Left forelimb (tissue), 1 donor: Measurements from ENCODE around the gene NOS1AP.

Experiments used
- DNase-seq: peaks from one replicate; pipeline ENCODE4 v3.0.0-alpha.2; 2018; ENCODE audit warnings: low spot score

NOS1AP gene

GRCh38 chr1:162300057-162300917 lies 230.8 kb downstream of the NOS1AP start:
- DNase-seq, result no peak

- DNase-seq, result no peak
Measured at GRCh38 chr1:162301696-162302095, 232.2 kb downstream of the NOS1AP start.

- DNase-seq, result no peak
Measured at GRCh38 chr1:162302306-162303003, 233.0 kb downstream of the NOS1AP start.

GRCh38 chr1:162303004-162303344 lies 233.5 kb downstream of the NOS1AP start:
- no peak for DNase-seq

- DNase-seq, result no peak
Measured at GRCh38 chr1:162304736-162305135, 235.2 kb downstream of the NOS1AP start.

- DNase-seq, result no peak
Measured at GRCh38 chr1:162305969-162306368, 236.5 kb downstream of the NOS1AP start.

- no peak for DNase-seq
Measured at GRCh38 chr1:162310337-162310736, 240.8 kb downstream of the NOS1AP start.

- no peak for DNase-seq
Measured at GRCh38 chr1:162314206-162314605, 244.7 kb downstream of the NOS1AP start.

GRCh38 chr1:162315673-162316072 lies 246.2 kb downstream of the NOS1AP start:
- DNase-seq, result no peak

- no peak for DNase-seq
Measured at GRCh38 chr1:162316187-162316586, 246.7 kb downstream of the NOS1AP start.

GRCh38 chr1:162317621-162318020 lies 248.1 kb downstream of the NOS1AP start:
- DNase-seq, result no peak

- no peak for DNase-seq
Measured at GRCh38 chr1:162319493-162320175, 250.1 kb downstream of the NOS1AP start.

GRCh38 chr1:162321809-162322422 lies 252.4 kb downstream of the NOS1AP start:
- no peak for DNase-seq

- no peak for DNase-seq
Measured at GRCh38 chr1:162323023-162323422, 253.5 kb downstream of the NOS1AP start.

GRCh38 chr1:162324396-162324795 lies 254.9 kb downstream of the NOS1AP start:
- no peak for DNase-seq

- DNase-seq, result no peak
Measured at GRCh38 chr1:162326559-162326958, 257.1 kb downstream of the NOS1AP start.

- no peak for DNase-seq
Measured at GRCh38 chr1:162327144-162327787, 257.8 kb downstream of the NOS1AP start.

GRCh38 chr1:162327788-162328165 lies 258.3 kb downstream of the NOS1AP start:
- DNase-seq, result no peak

GRCh38 chr1:162328512-162328911 lies 259.0 kb downstream of the NOS1AP start:
- DNase-seq, result no peak

GRCh38 chr1:162329826-162330225 lies 260.3 kb downstream of the NOS1AP start:
- DNase-seq, result no peak

- DNase-seq, result no peak
Measured at GRCh38 chr1:162333991-162334390, 264.5 kb downstream of the NOS1AP start.

GRCh38 chr1:162335126-162335525 lies 265.6 kb downstream of the NOS1AP start:
- no peak for DNase-seq
